Choroid plexus epithelial cell (primary cell): ENCODE measurements around the gene AGTRAP.

Experiments
- DNase-seq: peaks from one replicate; pipeline ENCODE4 v3.0.0-alpha.2; 2010; ENCODE audit warnings: low read depth
- H3K4me3 ChIP-seq: 2 replicates; pipeline ENCODE4 v1.5.1; 2011; ENCODE audit warnings: low read depth, mild to moderate bottlenecking, control low read depth, low read length, moderate library complexity
- CTCF ChIP-seq: conservative IDR thresholded peaks from 2 replicates; pipeline ENCODE4 v1.5.1; 2011; ENCODE audit warnings: low read depth, mild to moderate bottlenecking, control low read depth, inconsistent platforms, low read length, moderate library complexity

Gene AGTRAP

GRCh38 chr1:11701981-11702803 lies 33.7 kb upstream of the AGTRAP start:
- DNase-seq, result no peak
- H3K4me3 ChIP-seq, result no peak overlapping the region
- TF ChIP-seq CTCF, result no peak

- no peak for DNase-seq
- no peak for TF ChIP-seq CTCF
- no peak overlapping the region for H3K4me3 ChIP-seq
These were observed 32.4 kb upstream of the AGTRAP start for GRCh38 chr1:11703357-11704193.

- DNase-seq, result no peak
- H3K4me3 ChIP-seq, result no peak overlapping the region
- no peak for TF ChIP-seq CTCF
These were observed 31.8 kb upstream of the AGTRAP start for GRCh38 chr1:11704194-11704529.

GRCh38 chr1:11704691-11705475 lies 31.1 kb upstream of the AGTRAP start:
- no peak overlapping the region for H3K4me3 ChIP-seq
- TF ChIP-seq CTCF, result no peak
- DNase-seq, result no peak

GRCh38 chr1:11705596-11705995 lies 30.3 kb upstream of the AGTRAP start:
- H3K4me3 ChIP-seq, result no peak overlapping the region
- TF ChIP-seq CTCF, result no peak
- DNase-seq, result no peak

GRCh38 chr1:11706292-11706691 lies 29.6 kb upstream of the AGTRAP start:
- DNase-seq, result no peak
- TF ChIP-seq CTCF, result no peak
- no peak overlapping the region for H3K4me3 ChIP-seq
